ENCODE results near the gene GRID2IP.

- no peak for TF ChIP-seq CTCF (IDR thresholded peaks at IDR 0.05)
- TF ChIP-seq POLR2A (IDR thresholded peaks at IDR 0.05) = no peak
Measured at GRCh38 chr7:6461946-6462550, 89.2 kb downstream of the GRID2IP start.

All from testis (tissue), 2 donors.